ENCODE measurements around the gene NIPBL. TPM values are rescaled to one million over a fixed set of nuclear protein-coding genes. Genes with fewer than 3 reads are reported as not detected.

The NIPBL gene
- total and polyA plus RNA-seq, 10 of the 15 experiments (the other 5 are each of a cell fraction or from before 2014, with no cell fraction given) = 10.4 to 50.4 (median 20.2) TPM

DNA sequence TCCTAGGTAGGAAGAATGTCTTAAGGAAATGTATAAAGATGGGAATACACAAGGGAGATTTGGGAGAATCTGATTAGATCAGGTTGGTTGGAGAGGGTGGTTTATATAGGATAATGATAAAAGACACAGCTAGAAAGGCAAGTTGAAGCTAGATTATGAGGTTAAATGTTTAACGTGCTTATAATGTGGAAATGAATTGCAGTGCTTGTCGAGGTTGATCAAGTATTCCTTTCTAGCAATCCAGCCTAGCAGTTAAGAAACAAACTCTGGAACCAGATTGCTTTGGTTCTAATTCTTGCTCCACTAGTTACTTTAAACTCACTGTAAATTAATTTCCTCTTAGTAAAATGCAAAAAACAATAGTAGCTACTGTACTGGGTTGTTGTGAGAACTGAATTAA is 76.5 kb downstream of the NIPBL start (continued):
- TF ChIP-seq, protein P1, sequence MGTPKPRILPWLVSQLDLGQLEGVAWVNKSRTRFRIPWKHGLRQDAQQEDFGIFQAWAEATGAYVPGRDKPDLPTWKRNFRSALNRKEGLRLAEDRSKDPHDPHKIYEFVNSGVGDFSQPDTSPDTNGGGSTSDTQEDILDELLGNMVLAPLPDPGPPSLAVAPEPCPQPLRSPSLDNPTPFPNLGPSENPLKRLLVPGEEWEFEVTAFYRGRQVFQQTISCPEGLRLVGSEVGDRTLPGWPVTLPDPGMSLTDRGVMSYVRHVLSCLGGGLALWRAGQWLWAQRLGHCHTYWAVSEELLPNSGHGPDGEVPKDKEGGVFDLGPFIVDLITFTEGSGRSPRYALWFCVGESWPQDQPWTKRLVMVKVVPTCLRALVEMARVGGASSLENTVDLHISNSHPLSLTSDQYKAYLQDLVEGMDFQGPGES (IDR thresholded peaks at IDR 0.05) = no peak
- TF ChIP-seq KLF5 (IDR thresholded peaks at IDR 0.05; ENCODE audit: partially characterized antibody) (no peak), NR2F1 (conservative IDR thresholded peaks at IDR 0.05) (no peak), KAT2A (conservative IDR thresholded peaks at IDR 0.05; ENCODE audit: control insufficient read depth, low read depth, low read length) (no peak)
- TF ChIP-seq, protein P2, sequence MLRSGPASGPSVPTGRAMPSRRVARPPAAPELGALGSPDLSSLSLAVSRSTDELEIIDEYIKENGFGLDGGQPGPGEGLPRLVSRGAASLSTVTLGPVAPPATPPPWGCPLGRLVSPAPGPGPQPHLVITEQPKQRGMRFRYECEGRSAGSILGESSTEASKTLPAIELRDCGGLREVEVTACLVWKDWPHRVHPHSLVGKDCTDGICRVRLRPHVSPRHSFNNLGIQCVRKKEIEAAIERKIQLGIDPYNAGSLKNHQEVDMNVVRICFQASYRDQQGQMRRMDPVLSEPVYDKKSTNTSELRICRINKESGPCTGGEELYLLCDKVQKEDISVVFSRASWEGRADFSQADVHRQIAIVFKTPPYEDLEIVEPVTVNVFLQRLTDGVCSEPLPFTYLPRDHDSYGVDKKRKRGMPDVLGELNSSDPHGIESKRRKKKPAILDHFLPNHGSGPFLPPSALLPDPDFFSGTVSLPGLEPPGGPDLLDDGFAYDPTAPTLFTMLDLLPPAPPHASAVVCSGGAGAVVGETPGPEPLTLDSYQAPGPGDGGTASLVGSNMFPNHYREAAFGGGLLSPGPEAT (IDR thresholded peaks at IDR 0.05; ENCODE audit: low read depth) = no peak

DNA sequence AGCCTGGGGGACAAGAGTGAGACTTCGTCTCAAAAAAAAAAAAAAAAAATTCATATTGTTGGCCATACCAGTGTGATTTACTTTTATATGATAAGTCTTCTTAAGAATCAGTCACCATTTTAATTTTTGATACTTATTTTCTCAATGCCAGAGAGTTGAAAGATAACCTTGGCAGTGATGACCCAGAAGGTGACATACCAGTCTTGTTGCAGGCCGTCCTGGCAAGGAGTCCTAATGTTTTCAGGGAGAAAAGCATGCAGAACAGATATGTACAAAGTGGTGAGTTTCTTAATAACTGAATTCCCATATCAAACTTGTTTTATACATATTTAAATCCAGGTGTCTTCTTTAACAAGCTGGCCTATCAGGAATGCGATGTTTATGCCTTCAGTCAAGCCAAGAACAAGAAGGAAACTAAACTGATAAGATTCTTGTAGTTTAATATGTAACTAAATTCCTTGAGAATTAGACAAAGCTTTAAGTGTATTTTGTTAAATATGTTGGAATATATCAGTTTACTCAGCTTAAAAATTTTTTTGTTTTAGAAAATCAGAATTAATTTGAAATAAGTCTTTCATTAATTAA is 81.5 kb downstream of the NIPBL start:
- Histone ChIP-seq H3K4me1 (ENCODE audit: control insufficient read depth, insufficient read depth, low read length) (no peaks in the 10 kb centered on the region), H3K27me3 (replicated peaks in 1 of 2; ENCODE audit: control insufficient read depth in 2 of 2, insufficient read depth in 2 of 2, low read length in 1 of 2) (no peaks in the 10 kb centered on the region), H3K27ac (ENCODE audit: control insufficient read depth, insufficient read depth) (no peak overlapping the region), H4K20me1 (ENCODE audit: control insufficient read depth, insufficient read depth) (no peaks in the 10 kb centered on the region), H3K9ac (ENCODE audit: control insufficient read depth, insufficient read depth, low read length) (no peak overlapping the region), H2AFZ (ENCODE audit: control insufficient read depth, low read depth, low read length) (no peak overlapping the region), H3K4me3 (no peak overlapping the region), H3K9me3 (replicated peaks; ENCODE audit: control insufficient read depth, insufficient read depth, low read length) (no peaks in the 10 kb centered on the region; the same call in 2 of the 3 replicates), H3K4me2 (ENCODE audit: control insufficient read depth, insufficient read depth) (no peak overlapping the region), H3K36me3 (ENCODE audit: control insufficient read depth in 2 of 2, insufficient read depth in 2 of 2, low read length in 1 of 2) (peaks cover 0 to 17% of the 10 kb centered on the region in 2 experiments; a peak in 2 of 4 replicates), H3K79me2 (ENCODE audit: control insufficient read depth, insufficient read depth, low read length) (peaks cover 5% of the 10 kb centered on the region)
- ChIA-PET POLR2A (interaction anchor here (0.7 kb wide), 1 partner anchor 209 kb away, joined by 4 read pairs; no protein-coding TSS in a partner anchor), SMC1A (ENCODE audit: uncharacterized antibody, unreplicated experiment) (interaction anchor here (1.1 to 1.4 kb wide), 3 partner anchors 9 to 219 kb away, joined by 4 read pairs; no protein-coding TSS in a partner anchor), CTCF (interaction anchor here (0.7 to 2.1 kb wide), 3 partner anchors 12 to 17 kb away, joined by 3 to 9 read pairs (median 3); no protein-coding TSS in a partner anchor), RAD21 (ENCODE audit: unreplicated experiment) (no interaction called here)
- intact Hi-C loops (cut with micrococcal nuclease; ENCODE audit: unreplicated experiment) (no loop called here), in situ Hi-C loops (cut with MboI) (no loop called here)
- DNase-seq (ENCODE audit: low read depth, low spot score) = no peak
- ATAC-seq = no peak
- no peak for FAIRE-seq
- BruUV-seq (replicated peaks) = no TSS peak
- whole genome bisulfite sequencing (ENCODE audit: insufficient coverage, insufficient replicate concordance, low lambda C conversion rate, missing lambda C conversion rate) = 100% methylated on average over 3 of the region's 3 CpGs
- TF ChIP-seq NR2C2 (IDR thresholded peaks at IDR 0.05; ENCODE audit: borderline replicate concordance, control insufficient read depth, insufficient read length, low read depth) = no peak
- no peak for TF ChIP-seq FOS (IDR thresholded peaks at IDR 0.05; ENCODE audit: borderline replicate concordance, extremely low read depth, insufficient read length)
- TF ChIP-seq, protein P1 (IDR thresholded peaks at IDR 0.05) = no peak
- TF ChIP-seq, protein P3, sequence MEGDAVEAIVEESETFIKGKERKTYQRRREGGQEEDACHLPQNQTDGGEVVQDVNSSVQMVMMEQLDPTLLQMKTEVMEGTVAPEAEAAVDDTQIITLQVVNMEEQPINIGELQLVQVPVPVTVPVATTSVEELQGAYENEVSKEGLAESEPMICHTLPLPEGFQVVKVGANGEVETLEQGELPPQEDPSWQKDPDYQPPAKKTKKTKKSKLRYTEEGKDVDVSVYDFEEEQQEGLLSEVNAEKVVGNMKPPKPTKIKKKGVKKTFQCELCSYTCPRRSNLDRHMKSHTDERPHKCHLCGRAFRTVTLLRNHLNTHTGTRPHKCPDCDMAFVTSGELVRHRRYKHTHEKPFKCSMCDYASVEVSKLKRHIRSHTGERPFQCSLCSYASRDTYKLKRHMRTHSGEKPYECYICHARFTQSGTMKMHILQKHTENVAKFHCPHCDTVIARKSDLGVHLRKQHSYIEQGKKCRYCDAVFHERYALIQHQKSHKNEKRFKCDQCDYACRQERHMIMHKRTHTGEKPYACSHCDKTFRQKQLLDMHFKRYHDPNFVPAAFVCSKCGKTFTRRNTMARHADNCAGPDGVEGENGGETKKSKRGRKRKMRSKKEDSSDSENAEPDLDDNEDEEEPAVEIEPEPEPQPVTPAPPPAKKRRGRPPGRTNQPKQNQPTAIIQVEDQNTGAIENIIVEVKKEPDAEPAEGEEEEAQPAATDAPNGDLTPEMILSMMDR (IDR thresholded peaks at IDR 0.05 in 2 of 3, conservative IDR thresholded peaks at IDR 0.05 in 1 of 3; ENCODE audit: control insufficient read depth in 2 of 3, extremely low read depth in 1 of 3, insufficient read depth in 1 of 3, low read depth in 3 of 3, low read length in 3 of 3) = no peak
- no peak for TF ChIP-seq MXI1 (IDR thresholded peaks at IDR 0.05; ENCODE audit: low read depth, low read length)
- TF ChIP-seq TBL1XR1 (IDR thresholded peaks at IDR 0.05; ENCODE audit: low read depth, low read length) = no peak
- TF ChIP-seq EED (IDR thresholded peaks at IDR 0.05; ENCODE audit: low read depth) = no peak
- TF ChIP-seq, protein P2 (IDR thresholded peaks at IDR 0.05; ENCODE audit: low read depth) = no peak
- no peak for TF ChIP-seq CBFB (IDR thresholded peaks at IDR 0.05; ENCODE audit: low read depth)
- no peak for TF ChIP-seq IKZF2 (IDR thresholded peaks at IDR 0.05)
- TF ChIP-seq CBX3 (IDR thresholded peaks at IDR 0.05; ENCODE audit: borderline replicate concordance, low read depth) = no peak
